ENCODE measurements around the gene REL. TPM values are rescaled to one million over a fixed set of nuclear protein-coding genes. Genes with fewer than 3 reads are reported as not detected.

The REL gene
- total RNA-seq, 2 experiments from 2014 or later: 49.9 to 81.1 TPM

GRCh38 chr2:60961457-60961856 is 80.1 kb downstream of the REL start:
- Histone ChIP-seq H3K4me3 (ENCODE audit: low read depth, low read length, poor library complexity, severe bottlenecking) (no peak overlapping the region), H3K4me1 (ENCODE audit: insufficient read depth, low read length, poor library complexity, severe bottlenecking) (peaks cover 20% of the 10 kb centered on the region), H4K20me1 (ENCODE audit: insufficient read depth, low read length) (no peaks in the 10 kb centered on the region), H3K27ac (ENCODE audit: low read depth, low read length, poor library complexity, severe bottlenecking) (no peak overlapping the region), H2AFZ (ENCODE audit: low read length) (no peak overlapping the region), H3K9me3 (ENCODE audit: low read length) (no peaks in the 10 kb centered on the region), H3K79me2 (ENCODE audit: insufficient read depth, low read depth, low read length) (no peaks in the 10 kb centered on the region), H3K9me2 (ENCODE audit: insufficient read depth, low read length) (no peaks in the 10 kb centered on the region), H3K36me3 (ENCODE audit: insufficient read depth, low read length) (no peaks in the 10 kb centered on the region), H3K4me2 (ENCODE audit: low read length) (no peak overlapping the region)
- intact Hi-C loops (cut with micrococcal nuclease; ENCODE audit: unreplicated experiment): no loop called here
- TF ChIP-seq CTCF (conservative IDR thresholded peaks at IDR 0.05; ENCODE audit: low read length) (no peak), EZH2phosphoT487 (IDR thresholded peaks at IDR 0.05; ENCODE audit: borderline replicate concordance, low read depth, low read length) (no peak)
- ChIA-PET POLR2A (interaction anchor here (0.6 to 1.5 kb wide), 3 partner anchors 16 to 901 kb away, joined by 3 to 4 read pairs (median 3); no protein-coding TSS in a partner anchor), CTCF (ENCODE audit: unreplicated experiment) (no interaction called here)
- BruUV-seq (replicated peaks): no TSS peak
- no peak for DNase-seq (ENCODE audit: low spot score)

GRCh38 chr2:60962528-60962927 is 81.2 kb downstream of the REL start:
- Histone ChIP-seq H4K20me1 (ENCODE audit: insufficient read depth, low read length) (no peaks in the 10 kb centered on the region), H3K36me3 (ENCODE audit: insufficient read depth, low read length) (no peaks in the 10 kb centered on the region), H3K9me3 (ENCODE audit: low read length) (no peaks in the 10 kb centered on the region), H2AFZ (ENCODE audit: low read length) (no peak overlapping the region), H3K79me2 (ENCODE audit: insufficient read depth, low read depth, low read length) (no peaks in the 10 kb centered on the region), H3K4me2 (ENCODE audit: low read length) (no peak overlapping the region), H3K4me3 (ENCODE audit: low read depth, low read length, poor library complexity, severe bottlenecking) (no peak overlapping the region), H3K4me1 (ENCODE audit: insufficient read depth, low read length, poor library complexity, severe bottlenecking) (peaks cover 30% of the 10 kb centered on the region), H3K27ac (ENCODE audit: low read depth, low read length, poor library complexity, severe bottlenecking) (no peak overlapping the region), H3K9me2 (ENCODE audit: insufficient read depth, low read length) (no peaks in the 10 kb centered on the region)
- intact Hi-C loops (cut with micrococcal nuclease; ENCODE audit: unreplicated experiment): no loop called here
- no peak for TF ChIP-seq CTCF (conservative IDR thresholded peaks at IDR 0.05; ENCODE audit: low read length)
- no peak for TF ChIP-seq EZH2phosphoT487 (IDR thresholded peaks at IDR 0.05; ENCODE audit: borderline replicate concordance, low read depth, low read length)
- no TSS peak for BruUV-seq (replicated peaks)
- DNase-seq (ENCODE audit: low spot score): no peak
- POLR2A ChIA-PET: interaction anchor here (0.7 kb wide), 1 partner anchor 362 kb away, joined by 4 read pairs; no protein-coding TSS in a partner anchor
- CTCF ChIA-PET (ENCODE audit: unreplicated experiment): no interaction called here

- Histone ChIP-seq H2AFZ (ENCODE audit: low read length) (no peak overlapping the region), H3K27ac (ENCODE audit: low read depth, low read length, poor library complexity, severe bottlenecking) (no peak overlapping the region), H4K20me1 (ENCODE audit: insufficient read depth, low read length) (no peaks in the 10 kb centered on the region), H3K36me3 (ENCODE audit: insufficient read depth, low read length) (no peaks in the 10 kb centered on the region; the same call in 1 of the 2 replicates), H3K9me2 (ENCODE audit: insufficient read depth, low read length) (no peaks in the 10 kb centered on the region), H3K4me1 (ENCODE audit: insufficient read depth, low read length, poor library complexity, severe bottlenecking) (peaks cover 37% of the 10 kb centered on the region), H3K79me2 (ENCODE audit: insufficient read depth, low read depth, low read length) (no peaks in the 10 kb centered on the region), H3K9me3 (ENCODE audit: low read length) (no peaks in the 10 kb centered on the region), H3K4me2 (ENCODE audit: low read length) (no peak overlapping the region), H3K4me3 (ENCODE audit: low read depth, low read length, poor library complexity, severe bottlenecking) (no peak overlapping the region)
- no TSS peak for BruUV-seq (replicated peaks)
- TF ChIP-seq EZH2phosphoT487 (IDR thresholded peaks at IDR 0.05; ENCODE audit: borderline replicate concordance, low read depth, low read length): no peak
- TF ChIP-seq CTCF (conservative IDR thresholded peaks at IDR 0.05; ENCODE audit: low read length): no peak
- intact Hi-C loops (cut with micrococcal nuclease; ENCODE audit: unreplicated experiment): no loop called here
- DNase-seq (ENCODE audit: low spot score): no peak
- ChIA-PET POLR2A (interaction anchor here (1.1 to 2.2 kb wide), 3 partner anchors 9 to 78 kb away, joined by 3 to 21 read pairs (median 7); no protein-coding TSS in a partner anchor), CTCF (ENCODE audit: unreplicated experiment) (no interaction called here)
Measured at GRCh38 chr2:60963190-60963589, 81.8 kb downstream of the REL start.

Data from OCI-LY7 (cell line).